ENCODE data around the gene NPHS1.

DNA sequence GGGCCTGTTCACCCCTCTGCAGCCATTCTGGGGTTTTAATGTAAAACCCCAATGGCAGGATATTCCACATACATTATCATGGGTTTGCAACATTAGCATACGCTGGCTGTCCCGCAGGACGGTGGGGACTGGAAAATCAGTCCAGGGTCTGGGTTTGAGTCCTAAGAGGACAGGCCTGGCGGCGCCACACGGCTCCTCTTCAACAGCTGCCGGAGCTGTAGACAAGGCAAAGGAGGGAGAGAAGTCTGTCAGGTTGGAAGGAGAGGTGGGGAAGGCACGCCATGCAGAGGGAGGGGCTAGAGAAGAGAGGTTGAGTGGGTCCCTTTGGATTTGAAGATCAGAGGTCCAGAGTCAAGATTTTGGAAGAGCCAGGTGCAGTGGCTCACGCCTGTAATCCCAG is 36.1 kb upstream of the NPHS1 start:
- TF ChIP-seq POLR2A (IDR thresholded peaks at IDR 0.05) (no peak), CTCF (IDR thresholded peaks at IDR 0.05) (no peak)

All from breast epithelium (tissue), 3 donors.